H4 (cell line): Measurements from ENCODE around the gene SLC22A31. TPM values are rescaled to one million over a fixed set of nuclear protein-coding genes. Genes with fewer than 3 reads are reported as not detected.

ENCODE experiments used
- DNase-seq: peaks from one replicate; pipeline ENCODE4 v3.0.0-alpha.2; 2015; ENCODE audit warnings: low spot score
- total RNA-seq: library from RNA; depleted of rRNA; stranded (reverse); fragments of >200 nt; shearing (Covaris generic); gene quantifications from 2 replicates; pipeline ENCODE4 v1.2.3, GENCODE V29; 2014; rRNA removed

The SLC22A31 gene
- total RNA-seq, 1 experiment from 2014 or later: not detected

DNA sequence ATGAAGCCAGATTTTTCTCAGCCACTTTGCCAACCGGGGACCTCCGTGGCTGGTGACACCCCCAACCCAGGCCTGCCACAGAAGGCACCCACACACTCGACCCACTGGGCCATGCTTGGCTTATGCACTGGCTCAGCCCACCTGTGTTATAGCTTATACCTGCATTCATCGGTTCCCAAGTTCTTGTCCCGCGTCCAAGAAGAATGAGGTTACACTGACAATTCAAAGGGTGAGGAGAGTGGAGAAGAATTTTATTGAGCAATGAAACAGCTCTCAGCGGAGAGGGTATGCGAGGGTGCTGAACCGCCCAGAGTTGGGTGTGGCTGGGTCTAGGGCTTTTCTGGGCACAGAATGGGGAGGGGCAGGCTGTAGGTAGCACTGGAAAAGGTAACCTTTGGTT lies 51.0 kb downstream of the SLC22A31 start:
- DNase-seq: no peak

GRCh38 chr16:89147085-89147817 lies 53.1 kb downstream of the SLC22A31 start:
- DNase-seq: no peak

DNA sequence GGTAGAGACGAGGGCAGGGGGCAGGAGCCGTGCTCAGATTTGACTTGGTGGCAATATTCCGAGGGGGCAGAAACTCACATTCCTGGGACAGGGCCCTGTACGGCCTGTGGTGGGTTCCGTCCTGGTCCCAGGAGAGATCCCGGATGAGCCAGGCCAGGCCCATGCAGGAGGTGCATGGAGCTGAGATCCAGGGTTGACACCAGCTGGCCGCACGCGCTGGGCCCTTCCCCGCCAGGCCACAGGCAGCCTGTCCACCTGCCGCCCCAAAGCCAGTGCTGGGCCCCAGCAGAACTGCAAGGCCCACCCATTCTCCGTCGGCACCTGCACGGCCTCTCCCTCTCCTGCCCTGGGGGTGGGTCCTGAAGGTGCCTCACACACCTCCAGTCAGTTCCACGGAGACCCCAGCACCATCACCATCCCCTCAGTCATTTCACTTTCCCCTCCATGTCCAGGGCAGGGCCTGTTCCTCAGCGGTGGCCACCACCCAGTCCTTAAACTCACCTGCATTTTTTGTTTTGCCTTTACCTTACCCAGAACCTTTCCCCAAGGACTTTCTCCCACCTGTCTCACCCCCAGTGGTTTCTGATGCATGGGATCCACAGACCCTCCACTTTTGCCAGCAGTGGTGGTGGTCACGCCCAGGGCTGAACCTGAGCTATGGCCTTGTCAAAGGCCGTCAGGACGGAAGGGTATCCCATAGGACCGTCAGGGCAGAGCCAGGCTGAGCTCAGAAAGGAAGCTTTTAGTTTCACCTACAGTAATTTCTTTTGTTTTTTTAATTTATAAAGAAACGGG lies 53.9 kb downstream of the SLC22A31 start:
- DNase-seq: no peak

Other genes with a start within 250 kb of the SLC22A31 start
- gene CBFA2T3, start 223.3 kb downstream of the SLC22A31 start, total RNA-seq: not detected in 2 replicates
- gene ACSF3, start 106.7 kb downstream of the SLC22A31 start, total RNA-seq: 25.9 and 37.4 TPM in 2 replicates
- gene CDH15, start 28.8 kb downstream of the SLC22A31 start, total RNA-seq: 0.17 TPM in 1 of 2 replicates, not detected in the other
- 2.6 and 11.0 TPM in 2 replicates for gene ZNF778, start 17.2 kb upstream of the SLC22A31 start, total RNA-seq